Right kidney (tissue), 1 donor: ENCODE results near the gene ZNF750.

ENCODE experiments used
- DNase-seq: peaks from one replicate; pipeline ENCODE4 v3.0.0-alpha.2; 2016

Gene ZNF750

DNA sequence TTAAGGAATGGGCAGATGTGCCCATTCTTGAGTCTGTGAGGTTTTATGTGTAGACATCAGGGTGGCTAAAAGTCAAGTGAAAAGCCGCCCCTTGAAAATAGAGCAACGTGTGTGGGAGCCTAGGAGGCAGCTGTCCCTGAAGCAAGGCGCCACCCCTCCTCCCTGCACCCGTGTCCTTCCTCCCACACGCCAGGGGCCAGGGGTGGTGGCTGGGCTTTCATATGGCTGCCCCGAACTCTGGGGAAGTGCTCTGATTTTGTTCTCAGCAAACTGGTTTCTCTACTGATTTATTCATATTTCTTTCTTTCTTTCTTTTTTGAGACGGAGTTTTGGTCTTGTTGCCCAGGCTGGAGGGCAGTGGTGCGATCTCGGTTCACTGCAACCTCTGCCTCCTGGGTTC, 4.7 kb downstream of the ZNF750 start:
- peak; percentile 31 for DNase-seq

DNA sequence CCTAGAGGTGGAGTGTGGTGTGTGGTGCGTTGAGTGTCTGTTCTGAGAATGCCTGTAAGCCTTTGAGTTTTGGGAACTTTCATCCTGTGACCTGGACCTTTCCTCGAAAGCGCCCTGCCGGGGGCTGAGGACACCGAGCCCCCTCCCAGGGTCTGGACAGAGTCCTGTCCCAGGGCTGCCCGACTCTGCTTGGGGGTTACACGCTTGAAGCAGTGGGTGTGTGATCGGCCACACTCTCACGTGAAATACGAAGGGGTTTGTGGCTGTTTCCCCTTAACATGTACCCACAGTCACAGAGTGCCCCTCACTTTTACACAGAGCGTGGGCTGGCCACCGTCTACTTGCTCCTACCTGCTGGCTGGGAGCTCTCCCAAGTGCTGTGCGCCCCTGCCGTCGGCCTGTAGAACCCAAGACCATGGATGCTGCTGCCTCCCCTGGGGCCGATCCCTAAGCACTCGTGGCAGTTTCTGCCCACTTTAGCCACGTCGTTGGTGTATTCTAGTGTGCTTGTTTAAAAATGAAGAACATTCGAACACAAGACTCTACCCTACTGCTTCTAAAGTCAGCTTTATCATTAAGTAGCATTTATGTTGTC, 6.8 kb downstream of the ZNF750 start:
- no peak for DNase-seq

DNA sequence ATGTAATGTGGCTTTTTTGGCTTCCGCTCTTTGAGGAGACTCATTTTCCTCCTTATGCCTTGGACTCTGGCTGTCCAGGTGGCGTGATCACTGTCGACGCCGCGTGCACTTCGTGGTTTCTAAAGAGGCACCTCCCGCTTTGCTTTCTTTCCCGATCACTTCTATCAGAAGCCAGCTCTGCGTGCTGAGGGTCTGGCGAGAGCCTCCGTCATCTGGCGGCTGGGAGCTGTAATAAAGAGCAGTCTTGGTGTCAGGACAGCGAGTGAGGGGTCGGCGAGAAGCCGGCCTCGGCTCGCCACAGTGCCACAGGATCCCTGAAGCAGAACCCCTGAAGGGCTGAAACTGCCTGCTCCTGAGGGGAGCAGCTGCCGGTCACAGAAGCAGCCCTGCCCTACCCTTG, 7.4 kb downstream of the ZNF750 start:
- peak; percentile 28 for DNase-seq

DNA sequence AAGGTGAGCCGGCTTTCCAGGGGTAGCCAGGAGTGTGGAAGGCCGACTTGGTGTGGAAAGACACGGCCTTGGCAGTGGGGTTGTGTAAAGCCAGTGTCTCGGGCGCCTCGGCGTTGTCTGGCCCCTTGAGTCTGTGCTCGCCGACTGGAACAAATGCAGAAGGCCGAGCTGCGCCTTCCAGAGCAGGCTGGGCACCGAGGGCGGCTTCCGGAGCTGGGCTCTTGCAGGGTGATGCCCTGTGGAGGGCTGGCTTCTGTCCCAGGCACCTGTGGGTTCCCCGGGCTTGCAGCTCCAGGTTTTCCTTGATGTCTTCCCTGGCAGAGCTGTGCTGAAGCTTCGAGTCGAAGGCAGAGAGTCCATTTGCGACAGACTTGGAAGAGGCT, 8.0 kb downstream of the ZNF750 start:
- no peak for DNase-seq

DNA sequence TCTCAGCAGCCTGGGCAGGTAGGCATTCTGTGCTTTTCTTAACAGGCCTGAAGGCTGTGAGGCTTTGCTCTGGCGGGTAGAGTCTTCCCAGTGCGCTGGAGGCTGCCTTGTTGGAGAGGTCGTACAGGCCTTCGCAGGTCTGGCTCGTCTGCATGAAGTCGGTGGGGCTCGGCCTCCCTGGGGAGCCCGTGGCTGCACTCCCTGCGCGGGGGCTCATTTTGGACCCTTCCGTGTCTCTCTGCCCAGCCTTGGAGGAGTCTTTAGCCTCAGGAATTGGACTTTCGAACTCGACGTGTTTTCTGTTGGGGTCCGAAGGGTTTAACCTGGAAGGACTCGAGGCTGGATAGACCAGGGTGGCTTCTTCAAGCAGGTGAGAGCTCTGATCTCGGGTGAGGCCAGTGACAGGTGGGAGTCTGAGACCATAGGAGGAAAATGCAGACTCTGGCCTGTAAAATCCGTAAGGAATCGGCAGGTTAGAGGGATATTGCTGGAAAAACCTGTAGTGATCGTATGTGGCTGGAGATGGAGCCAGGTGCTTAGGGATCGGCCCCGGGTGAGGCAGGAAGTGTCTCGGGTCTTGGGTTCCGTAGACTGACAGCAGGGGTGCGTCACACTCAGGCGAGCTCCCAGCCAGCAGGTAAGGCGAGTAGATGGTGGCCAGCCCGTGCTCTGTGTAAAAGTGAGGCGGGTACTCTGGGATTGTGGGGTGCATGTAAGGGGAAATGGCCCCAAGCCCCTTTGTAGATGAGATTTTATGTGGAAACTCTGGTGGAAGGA, 8.6 kb downstream of the ZNF750 start:
- DNase-seq = no peak

DNA sequence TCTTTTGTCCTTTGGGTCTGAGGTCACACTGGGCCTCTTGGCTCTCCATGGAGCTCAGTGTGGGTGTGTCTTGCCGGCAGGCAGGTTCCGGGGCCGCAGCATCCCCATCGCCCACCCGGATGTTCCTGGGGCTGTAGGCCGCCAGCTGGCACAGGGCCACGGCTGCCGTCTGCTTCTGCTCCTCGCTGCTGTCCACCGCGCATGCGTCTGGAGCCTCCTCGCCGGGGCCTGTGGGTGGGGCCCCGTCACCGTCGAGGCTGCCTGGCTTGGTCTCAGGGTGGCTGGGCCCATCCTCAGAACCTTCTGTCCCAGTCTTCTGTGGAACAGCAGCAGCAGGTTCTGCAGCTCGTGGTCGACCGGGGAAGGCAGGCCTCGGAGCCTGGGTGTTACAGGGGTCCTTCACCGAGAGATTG, 9.6 kb downstream of the ZNF750 start:
- no peak for DNase-seq

DNA sequence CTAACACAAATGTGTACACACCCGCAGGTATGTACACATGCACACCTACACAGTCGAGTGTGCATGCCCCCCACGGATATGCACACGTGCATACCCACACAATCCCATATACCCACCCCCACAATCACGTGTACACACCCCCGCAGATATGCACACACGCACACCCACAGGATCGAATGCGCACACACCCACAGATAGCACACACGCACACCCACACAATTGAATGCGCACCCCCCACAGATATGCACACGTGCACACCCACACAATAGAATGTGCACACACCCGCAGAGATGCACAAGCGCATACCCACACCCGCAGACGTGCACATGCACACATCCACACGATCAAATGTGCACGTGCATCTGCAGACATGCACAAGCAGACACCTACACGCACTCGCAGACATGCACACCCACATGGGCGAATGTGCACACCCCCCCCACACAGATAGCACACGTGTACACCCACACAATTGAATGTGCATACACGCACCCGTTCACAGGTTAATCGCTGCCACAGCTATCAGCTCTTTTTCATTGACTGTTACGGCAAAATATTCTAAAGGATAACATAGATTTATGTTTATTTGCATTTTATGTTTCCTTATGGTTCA, 10.8 kb downstream of the ZNF750 start:
- no peak for DNase-seq

DNA sequence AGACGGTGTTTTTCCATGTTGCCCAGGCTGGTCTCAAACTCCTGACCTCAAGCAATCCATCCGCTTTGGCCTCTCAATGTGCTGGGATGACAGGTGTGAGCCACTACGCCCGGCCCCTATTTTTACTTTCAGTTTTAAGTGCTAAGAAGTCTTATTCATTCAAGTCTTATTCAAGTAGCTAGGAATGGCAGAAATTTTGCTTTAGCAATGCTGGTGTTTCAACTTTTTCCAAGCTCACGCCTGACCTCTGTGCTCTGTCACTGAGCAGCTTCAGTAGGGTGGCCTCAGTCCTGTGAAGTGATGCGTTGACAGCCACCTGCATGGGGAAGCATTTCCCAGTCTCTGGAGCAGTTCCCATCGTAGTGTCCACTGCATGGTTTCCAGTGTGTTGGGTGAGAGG, 12.9 kb downstream of the ZNF750 start:
- DNase-seq = no peak

DNA sequence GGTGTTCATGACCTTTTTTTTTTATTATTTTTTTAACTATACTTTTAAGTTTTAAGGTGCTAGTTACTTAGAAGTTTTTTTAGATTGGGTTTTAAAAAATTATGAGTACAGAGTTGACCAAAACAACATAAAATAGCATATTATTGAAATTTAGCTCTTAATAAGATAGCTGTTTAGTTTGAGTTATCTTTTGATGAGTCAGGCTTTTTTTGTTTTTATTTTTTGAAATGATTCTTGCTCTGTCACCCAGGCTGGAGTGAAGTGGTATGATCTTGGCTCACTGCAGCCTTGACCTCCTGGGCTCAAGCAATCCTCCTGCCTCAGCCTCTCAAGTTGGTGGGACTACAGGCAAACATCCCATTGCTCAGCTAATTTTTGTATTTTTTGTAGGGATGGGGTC, 13.6 kb downstream of the ZNF750 start:
- no peak for DNase-seq

DNA sequence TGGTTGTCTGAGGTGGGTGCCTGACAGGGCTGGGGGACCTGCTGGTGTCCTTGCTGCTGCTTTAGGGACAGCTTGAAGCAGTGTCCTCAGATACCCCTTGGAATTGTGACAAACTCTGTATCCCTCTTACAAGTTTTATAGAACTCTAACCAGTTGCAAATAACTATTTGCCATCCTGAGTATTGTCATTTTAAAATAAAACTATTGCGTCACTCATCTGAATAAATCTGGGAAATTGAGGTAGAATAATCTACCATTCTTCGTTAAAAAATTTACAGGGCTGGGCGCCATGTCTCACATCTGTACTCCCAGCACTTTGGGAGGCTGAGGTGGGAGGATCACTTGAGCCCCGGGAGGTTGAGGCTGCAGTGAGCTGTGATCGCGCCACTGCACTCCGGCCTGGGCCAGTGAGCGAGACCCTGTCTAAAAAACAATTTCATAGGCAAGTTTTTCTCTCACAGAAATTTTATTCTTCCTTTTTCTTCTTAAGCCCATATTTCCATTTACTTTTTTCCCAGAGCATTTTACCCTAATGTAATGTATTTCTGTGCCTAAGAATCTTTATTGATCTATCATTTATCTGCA, 14.2 kb downstream of the ZNF750 start:
- DNase-seq = no peak

DNA sequence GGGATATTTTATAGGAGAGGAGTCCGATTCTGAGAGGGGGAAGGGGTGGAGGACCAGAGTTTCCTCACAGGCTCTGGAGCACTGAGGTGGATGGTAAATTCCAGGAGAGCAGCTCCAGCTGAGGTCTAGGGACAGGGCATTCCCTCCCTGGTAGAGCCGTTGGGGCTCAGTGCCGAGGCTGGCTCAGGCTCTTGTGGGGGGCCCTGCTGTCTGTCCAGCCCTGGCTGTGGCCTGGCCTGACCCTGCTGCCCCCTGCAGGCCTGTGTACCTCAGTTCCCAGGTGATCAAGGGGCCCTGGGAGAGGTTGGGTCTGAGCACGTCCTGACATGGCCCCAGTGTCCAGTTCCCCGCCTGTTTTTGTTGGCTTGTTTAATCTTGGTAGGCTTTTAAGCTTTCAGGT, 16.8 kb downstream of the ZNF750 start:
- DNase-seq = no peak

DNA sequence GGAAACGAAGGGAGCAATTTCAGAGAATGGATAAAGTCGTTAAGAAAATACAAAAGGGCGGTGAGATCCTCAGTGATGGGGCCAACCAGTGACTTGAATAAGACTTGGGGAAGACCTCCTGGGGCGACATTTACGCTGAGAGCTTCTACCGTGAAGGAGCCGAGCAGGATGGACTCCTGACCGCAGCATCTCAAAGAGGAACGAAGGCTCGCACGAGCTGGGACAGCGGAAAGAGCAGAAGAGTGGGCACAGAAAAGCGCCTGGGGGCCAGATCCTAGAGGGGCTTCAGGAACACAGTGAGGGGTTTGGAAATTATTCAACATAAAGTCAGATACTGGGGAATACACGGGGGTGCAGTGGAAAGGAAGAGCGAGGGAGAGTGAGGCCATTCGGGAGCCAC, 17.5 kb downstream of the ZNF750 start:
- no peak for DNase-seq

DNA sequence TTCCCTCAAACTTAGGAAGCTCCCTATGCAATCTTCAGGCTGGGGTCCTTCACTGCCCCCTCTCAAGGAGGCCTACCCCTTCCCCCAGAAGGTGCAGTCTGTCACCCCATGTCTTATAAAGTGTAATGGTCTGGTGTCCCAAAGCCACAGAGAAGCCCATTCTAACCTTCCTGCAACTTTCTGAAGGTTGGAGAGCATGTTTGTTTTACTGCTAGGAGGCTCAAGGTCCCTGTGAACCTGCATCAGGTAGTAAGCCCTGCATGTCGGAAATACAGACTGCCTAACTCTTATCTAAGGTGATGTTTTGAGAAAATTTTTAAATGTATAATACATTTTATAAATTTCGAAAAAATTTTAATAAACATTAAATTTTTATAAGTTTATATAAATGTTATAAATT, 18.3 kb downstream of the ZNF750 start:
- no peak for DNase-seq

DNA sequence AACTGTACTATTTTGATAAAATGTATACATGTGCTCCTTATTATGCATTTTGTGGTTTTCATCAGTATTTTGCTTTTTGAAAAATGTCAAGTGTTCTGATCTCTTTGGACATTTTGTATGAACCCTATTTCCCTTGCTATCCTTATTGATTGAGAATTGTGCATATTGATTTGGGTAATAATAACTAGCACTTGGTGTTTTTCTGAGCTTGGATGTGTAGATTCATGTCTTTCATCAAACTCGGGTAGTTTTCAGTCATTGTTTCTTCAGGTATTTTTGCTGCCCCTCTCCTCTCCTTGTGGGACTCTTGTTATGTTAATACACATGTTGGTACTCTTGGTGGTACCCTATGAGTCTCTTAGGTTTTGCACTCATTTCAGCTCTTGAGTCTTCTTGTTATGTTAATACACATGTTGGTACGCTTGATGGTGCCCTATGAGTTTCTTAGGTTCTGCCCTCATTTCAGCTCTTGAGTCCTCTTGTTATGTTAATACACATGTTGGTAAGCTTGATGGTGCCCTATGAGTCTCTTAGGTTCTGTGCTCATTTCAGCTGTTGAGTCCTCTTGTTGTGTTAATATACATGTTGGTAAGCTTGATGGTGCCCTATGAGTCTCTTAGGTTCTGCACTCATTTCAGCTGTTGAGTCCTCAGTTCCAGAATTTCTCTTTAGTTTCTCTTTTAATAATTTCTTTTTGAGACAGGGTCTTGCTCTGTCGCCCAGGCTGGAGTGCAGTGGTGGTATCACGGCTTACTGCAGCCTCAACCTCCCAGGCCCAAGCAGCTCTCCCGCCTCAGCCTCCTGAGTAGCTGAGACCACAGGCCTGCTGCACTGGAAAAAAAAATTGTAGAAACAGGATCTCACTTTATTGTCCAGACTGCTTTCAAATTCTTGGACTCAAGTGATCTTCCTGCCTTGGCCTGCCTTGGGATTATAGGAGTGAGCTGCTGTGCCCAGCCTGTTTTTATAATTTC, 19.3 kb downstream of the ZNF750 start:
- no peak for DNase-seq

DNA sequence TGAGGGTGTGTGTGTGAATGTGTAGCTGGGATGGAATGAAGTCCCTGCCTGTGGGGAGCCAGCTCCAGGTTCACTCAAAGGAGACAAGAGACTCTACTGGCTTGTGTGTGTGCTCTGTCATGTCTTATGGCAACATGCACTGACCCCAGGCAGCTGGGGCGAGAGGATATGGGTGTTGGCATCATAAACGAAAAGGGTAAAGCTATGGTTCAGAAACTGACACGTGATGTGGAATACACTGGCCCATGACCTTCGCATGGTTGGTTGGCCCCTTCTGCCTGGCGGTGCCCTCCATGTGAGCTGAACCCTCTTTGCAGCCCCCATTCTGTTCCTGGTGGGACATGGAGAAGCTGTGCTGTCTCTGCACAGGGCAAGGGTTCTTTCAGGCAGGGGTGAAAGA, 21.9 kb downstream of the ZNF750 start:
- no peak for DNase-seq

DNA sequence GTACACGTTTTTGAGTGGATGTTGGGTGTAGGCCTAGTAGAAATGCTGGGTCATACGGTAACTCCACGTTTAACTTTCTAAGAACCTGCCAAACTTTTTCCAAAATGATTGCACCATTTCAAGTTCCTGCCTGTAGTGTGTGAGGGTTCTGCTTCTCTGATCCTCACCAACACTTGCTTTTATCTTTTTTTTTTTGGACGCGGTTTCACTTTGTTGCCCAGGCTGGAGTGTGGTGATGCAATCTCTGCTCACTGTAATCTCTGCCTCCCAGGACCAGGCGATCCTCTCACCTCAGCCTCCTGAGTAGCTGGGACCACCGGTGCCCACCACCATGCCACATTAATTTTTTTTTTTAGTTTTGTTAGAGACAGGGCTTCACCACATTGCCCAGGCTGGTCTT, 23.5 kb downstream of the ZNF750 start:
- DNase-seq = no peak

DNA sequence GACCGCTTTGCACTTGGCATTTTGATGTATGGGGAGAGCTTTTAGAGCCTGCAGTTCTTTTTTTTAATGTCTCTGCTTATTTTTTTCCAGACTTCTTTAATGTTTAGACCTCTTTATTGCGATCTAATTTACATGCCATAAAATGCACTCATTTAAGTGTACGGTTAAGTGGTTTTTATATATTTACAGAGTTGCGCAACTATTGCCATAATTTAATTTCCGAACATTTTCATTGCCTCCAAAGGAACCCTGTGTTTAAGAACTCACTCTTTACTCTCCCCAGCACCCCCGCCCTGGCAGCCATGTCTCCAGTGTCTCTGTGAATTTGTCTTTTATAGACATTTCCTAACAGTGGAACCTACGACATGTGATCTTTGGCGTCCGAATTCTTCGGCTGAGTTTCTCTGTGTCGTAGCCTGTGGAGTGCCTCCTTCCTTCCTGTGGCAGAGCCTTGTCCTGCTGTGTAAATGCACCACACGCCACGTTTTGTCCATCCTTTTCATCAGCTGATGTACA, 24.0 kb downstream of the ZNF750 start:
- no peak for DNase-seq

DNA sequence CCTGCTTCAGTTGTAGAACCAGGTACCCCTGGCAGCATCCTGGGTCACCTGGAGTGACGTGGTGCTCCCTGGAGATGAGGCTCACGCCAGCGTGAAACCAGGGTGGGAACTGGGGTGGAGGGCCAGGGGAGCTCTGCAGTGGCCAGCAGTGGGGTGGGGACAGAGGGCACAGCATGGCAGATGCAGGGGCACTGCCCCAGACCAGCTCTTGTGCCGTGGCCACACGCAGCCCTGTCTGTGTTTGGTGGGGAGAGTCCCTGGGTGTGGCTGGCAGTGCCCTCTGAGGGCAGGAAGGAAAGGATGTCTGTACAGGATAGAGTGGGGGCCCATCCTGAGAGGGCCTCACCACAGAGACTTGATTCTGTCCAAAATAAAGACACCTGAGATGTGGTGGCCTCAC, 24.5 kb downstream of the ZNF750 start:
- no peak for DNase-seq

DNA sequence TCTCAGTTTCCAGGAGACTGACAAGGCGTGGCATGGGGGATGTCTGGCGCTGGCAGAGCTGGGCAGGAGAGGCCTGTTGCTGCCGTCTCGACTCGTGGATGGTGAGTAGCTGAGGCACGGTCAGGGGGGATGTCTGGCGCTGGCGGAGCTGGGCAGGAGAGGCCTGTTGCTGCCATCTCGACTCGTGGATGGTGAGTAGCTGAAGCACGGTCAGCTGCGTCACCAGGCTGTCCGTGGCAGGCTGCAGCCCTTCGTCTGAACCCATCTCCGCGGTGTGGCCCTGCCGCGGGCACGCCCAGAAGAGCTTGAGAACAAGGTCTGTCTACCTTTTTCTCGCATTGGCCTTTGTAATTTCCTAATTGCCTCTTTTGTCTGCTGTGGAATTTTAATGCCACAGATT, 25.0 kb downstream of the ZNF750 start:
- no peak for DNase-seq

DNA sequence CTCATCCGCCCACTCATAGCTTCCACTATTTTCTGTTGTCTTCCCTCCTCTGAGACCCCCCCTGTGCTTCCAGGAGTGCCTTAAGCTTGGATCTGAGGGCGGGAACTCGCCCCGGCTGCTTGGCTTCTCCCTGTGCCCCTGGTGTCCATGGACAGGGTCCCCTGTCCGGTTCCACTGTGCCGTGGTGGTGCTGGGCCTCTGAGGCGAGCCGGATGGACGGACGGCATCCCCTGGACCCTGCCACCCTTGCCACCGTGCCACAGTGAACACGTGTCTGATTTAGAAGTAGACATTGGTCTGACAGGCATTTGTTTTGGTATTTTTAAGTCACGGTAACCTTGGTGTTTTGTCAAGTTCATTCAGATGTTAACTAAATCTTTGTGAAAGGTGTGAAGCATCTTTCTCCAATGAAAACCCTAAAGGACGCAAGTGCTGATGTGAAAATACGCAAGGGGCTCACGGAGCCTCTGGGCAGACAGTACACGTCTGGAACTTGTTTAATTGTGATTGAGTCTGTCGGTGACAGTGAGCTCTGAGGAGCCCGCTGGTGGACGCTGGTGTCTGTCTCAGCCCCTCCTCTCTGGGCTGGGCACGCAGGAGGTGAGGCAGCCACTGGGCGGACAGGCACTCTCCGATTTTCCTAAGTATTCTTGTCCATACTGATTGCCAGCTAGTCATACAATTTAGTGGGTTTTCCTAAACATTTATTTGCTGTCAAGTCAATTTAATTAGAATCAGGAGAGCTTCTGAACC, 26.3 kb downstream of the ZNF750 start:
- no peak for DNase-seq

DNA sequence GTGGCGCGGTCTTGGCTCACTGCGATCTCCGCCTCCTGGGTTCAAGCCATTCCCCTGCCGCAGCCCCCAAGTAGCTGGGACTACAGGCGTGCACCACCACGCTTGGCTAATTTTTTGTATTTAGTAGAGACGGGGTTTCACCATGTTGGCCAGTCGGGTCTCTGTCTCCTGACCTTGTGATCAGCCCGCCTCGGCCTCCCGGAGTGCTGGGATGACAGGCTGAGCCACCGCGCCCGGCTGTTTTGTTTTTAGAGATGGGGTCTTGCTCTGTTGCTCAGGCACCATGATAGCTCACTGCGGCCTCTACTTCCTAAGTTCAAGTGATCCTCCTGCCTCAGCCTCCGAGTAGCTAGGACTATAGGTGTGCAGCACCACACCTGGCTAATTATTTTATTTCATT, 27.2 kb downstream of the ZNF750 start:
- no peak for DNase-seq
